ENCODE data around the gene PLCH1. TPM values are rescaled to one million over a fixed set of nuclear protein-coding genes. Genes with fewer than 3 reads are reported as not detected.

The PLCH1 gene
- total and polyA plus RNA-seq, 2 of the 8 experiments (the other 6 are each of a cell fraction or from before 2014, with no cell fraction given) = 5.8 to 17.2 TPM

- no peak overlapping the region for H2BK20ac ChIP-seq (ENCODE audit: low read length)
- no peak overlapping the region for H4K5ac ChIP-seq (ENCODE audit: insufficient read length, low read depth, low read length)
- no peak overlapping the region for H4K8ac ChIP-seq (ENCODE audit: extremely low read depth, insufficient read depth, low read length)
- no peak overlapping the region for H2BK12ac ChIP-seq (ENCODE audit: low read depth, low read length)
- ChIA-PET POLR2A (ENCODE audit: partially characterized antibody) (no interaction called here), CTCF (ENCODE audit: partially characterized antibody) (interaction anchor here (1.3 to 1.4 kb wide), 2 partner anchors 26 to 27 kb away, joined by 3 to 4 read pairs; no protein-coding TSS in a partner anchor)
- no peak overlapping the region for H2AK5ac ChIP-seq (ENCODE audit: low read depth, low read length)
- no peak overlapping the region for H2BK120ac ChIP-seq (replicated peaks; ENCODE audit: low read depth, low read length)
- no peaks in the 10 kb centered on the region for H3K9me3 ChIP-seq (ENCODE audit: insufficient read depth in 2 of 2, low read depth in 1 of 2, low read length in 1 of 2)
- H3K56ac ChIP-seq (replicated peaks; ENCODE audit: insufficient read length, low read depth, low read length) = no peak overlapping the region
- peaks cover 0 to 46% of the 10 kb centered on the region in 2 experiments; a peak in 2 of 4 replicates for H3K79me2 ChIP-seq (ENCODE audit: control insufficient read depth in 1 of 2, insufficient read depth in 2 of 2, low read length in 2 of 2)
- H2BK5ac ChIP-seq (ENCODE audit: low read depth, low read length) = no peak overlapping the region
- H3K23me2 ChIP-seq (ENCODE audit: low read depth, low read length) = peaks cover 8% of the 10 kb centered on the region
- H3K27ac ChIP-seq (ENCODE audit: low read depth, low read length) = no peak overlapping the region
- no peak for DNase-seq (ENCODE audit: low read depth in 1 of 2, low spot score in 2 of 2)
- no peak overlapping the region for H2BK15ac ChIP-seq (ENCODE audit: low read length)
- H4K20me1 ChIP-seq (replicated peaks in 1 of 2; ENCODE audit: control insufficient read depth in 1 of 2, insufficient read depth in 2 of 2, low read length in 2 of 2) = no peaks in the 10 kb centered on the region
- no peak overlapping the region for H2AFZ ChIP-seq (ENCODE audit: low read length)
- H3K18ac ChIP-seq (ENCODE audit: extremely low read depth, low read length) = no peak overlapping the region
- no peak overlapping the region for H3K4me3 ChIP-seq (ENCODE audit: extremely low read depth in 1 of 4, insufficient read depth in 2 of 4, low read depth in 3 of 4, low read length in 4 of 4)
- no peak overlapping the region for H3K14ac ChIP-seq (ENCODE audit: insufficient read length)
- H3K36me3 ChIP-seq (ENCODE audit: control insufficient read depth in 2 of 4, insufficient read depth in 4 of 4, low read length in 3 of 4) = no peaks in the 10 kb centered on the region
- H3K9ac ChIP-seq (replicated peaks in 1 of 4; ENCODE audit: extremely low read depth in 1 of 4, low read depth in 3 of 4, low read length in 3 of 4) = no peak overlapping the region; a peak in 1 of 7 replicates
- H3K23ac ChIP-seq (ENCODE audit: insufficient read length) = no peak overlapping the region
- H3K4me1 ChIP-seq (replicated peaks in 1 of 4; ENCODE audit: control insufficient read depth in 3 of 4, insufficient read depth in 4 of 4, low read length in 3 of 4) = peaks cover 0 to 5% (median 3%) of the 10 kb centered on the region in 4 experiments; a peak in 3 of 7 replicates
- no peak overlapping the region for H3K4ac ChIP-seq (replicated peaks; ENCODE audit: insufficient read length, low read depth, low read length)
- H3K27me3 ChIP-seq (replicated peaks in 1 of 4; ENCODE audit: control insufficient read depth in 3 of 4, extremely low read depth in 1 of 4, insufficient read depth in 3 of 4, low read length in 3 of 4) = no peaks in the 10 kb centered on the region
- no peak overlapping the region for H3K4me2 ChIP-seq (ENCODE audit: insufficient read depth in 1 of 2, low read depth in 2 of 2, low read length in 2 of 2)
- no peaks in the 10 kb centered on the region for H3K79me1 ChIP-seq (ENCODE audit: low read depth, low read length)
- H4K91ac ChIP-seq (replicated peaks; ENCODE audit: insufficient read length, low read length) = no peak overlapping the region
- FAIRE-seq = no peak
- TF ChIP-seq SUZ12 (IDR thresholded peaks at IDR 0.05; ENCODE audit: low read length) = no peak
- no peak for TF ChIP-seq CHD1 (IDR thresholded peaks at IDR 0.05; ENCODE audit: low read depth, low read length)
- no peak for TF ChIP-seq ZNF274 (IDR thresholded peaks at IDR 0.05; ENCODE audit: borderline replicate concordance, extremely low read depth, low read length)
- TF ChIP-seq EP300 (IDR thresholded peaks at IDR 0.05; ENCODE audit: borderline replicate concordance in 1 of 2, low read depth in 2 of 2, low read length in 2 of 2) = no peak
- TF ChIP-seq BRCA1 (IDR thresholded peaks at IDR 0.05; ENCODE audit: low read depth, low read length) = no peak
- TF ChIP-seq CTBP2 (IDR thresholded peaks at IDR 0.05; ENCODE audit: borderline replicate concordance, insufficient read depth, insufficient read length, low read length) = no peak
- TF ChIP-seq ATF2 (IDR thresholded peaks at IDR 0.05; ENCODE audit: low read length) = no peak
- no peak for TF ChIP-seq HDAC2 (IDR thresholded peaks at IDR 0.05; ENCODE audit: borderline replicate concordance in 1 of 2, low read depth in 2 of 2, low read length in 2 of 2)
- TF ChIP-seq POU5F1 (IDR thresholded peaks at IDR 0.05; ENCODE audit: low read depth, low read length) = no peak
- no peak for TF ChIP-seq KDM5A (IDR thresholded peaks at IDR 0.05; ENCODE audit: low read length)
- TF ChIP-seq SP4 (IDR thresholded peaks at IDR 0.05; ENCODE audit: low read length) = no peak
- no peak for TF ChIP-seq CHD2 (IDR thresholded peaks at IDR 0.05; ENCODE audit: low read length)
- TF ChIP-seq JUN (IDR thresholded peaks at IDR 0.05; ENCODE audit: low read depth, low read length) = no peak
- no peak for TF ChIP-seq RBBP5 (IDR thresholded peaks at IDR 0.05; ENCODE audit: borderline replicate concordance, low read depth, low read length)
These were observed 3.3 kb downstream of the PLCH1 start for GRCh38 chr3:155741603-155742002.

Data from H1 (cell line).